Measurements from ENCODE around the gene ORMDL2. TPM values are rescaled to one million over a fixed set of nuclear protein-coding genes. Genes with fewer than 3 reads are reported as not detected.

The ORMDL2 gene
- total and polyA plus RNA-seq, 2 experiments from 2014 or later, result 18.0 to 55.1 TPM

GRCh38 chr12:55818886-55819285 is 1.0 kb downstream of the ORMDL2 start (continued):
- no peak for TF ChIP-seq REST (IDR thresholded peaks at IDR 0.05; ENCODE audit: unreplicated experiment)
- no peak for TF ChIP-seq NANOG (IDR thresholded peaks at IDR 0.05; ENCODE audit: borderline replicate concordance)

DNA sequence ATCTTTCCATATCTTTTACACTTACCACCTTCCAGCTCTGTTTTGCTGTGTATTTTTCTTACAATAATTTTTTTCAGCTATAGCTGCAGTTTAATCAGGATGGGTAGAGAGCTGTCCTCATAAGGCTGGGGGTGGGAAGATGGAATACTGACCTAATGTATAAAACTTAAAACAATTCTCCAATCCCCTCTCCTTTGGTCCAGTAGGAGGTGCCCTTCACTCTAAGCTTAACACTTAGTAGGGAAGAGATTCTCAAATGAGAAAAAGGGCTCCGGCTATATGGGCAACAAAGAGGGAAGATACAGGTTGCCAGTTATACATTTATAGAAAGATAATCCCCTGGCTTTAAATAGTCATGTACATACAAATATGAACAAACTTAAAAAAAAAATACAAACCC is 2.8 kb downstream of the ORMDL2 start:
- H3K4me3 Mint-ChIP-seq, result no peak overlapping the region
- Histone ChIP-seq H3K27me3 (ENCODE audit: insufficient read depth) (no peaks in the 10 kb centered on the region), H3K4me1 (ENCODE audit: insufficient read depth) (peaks cover 19% of the 10 kb centered on the region), H3K4me2 (no peak overlapping the region), H3K27ac (ENCODE audit: low read depth) (no peak overlapping the region), H3K9me2 (ENCODE audit: insufficient read depth) (no peaks in the 10 kb centered on the region), H3K4me3 (no peak overlapping the region), H4K20me1 (replicated peaks; ENCODE audit: insufficient read depth) (peaks cover 26% of the 10 kb centered on the region; the same call in 1 of the 2 replicates), H2AFZ (no peak overlapping the region), H3K36me3 (ENCODE audit: insufficient read depth) (peaks cover 31% of the 10 kb centered on the region), H3F3A (replicated peaks; ENCODE audit: low read depth) (peaks cover 33% of the 10 kb centered on the region; the same call in 1 of the 2 replicates), H3K79me2 (replicated peaks; ENCODE audit: insufficient read depth) (peaks cover 54% of the 10 kb centered on the region)
- peak; percentile 53 for DNase-seq (ENCODE audit: low spot score)
- H3K36me3 Mint-ChIP-seq (ENCODE audit: low read depth), result peaks cover 45% of the 10 kb centered on the region
- ATAC-seq, result no peak
- TF ChIP-seq, protein P1, sequence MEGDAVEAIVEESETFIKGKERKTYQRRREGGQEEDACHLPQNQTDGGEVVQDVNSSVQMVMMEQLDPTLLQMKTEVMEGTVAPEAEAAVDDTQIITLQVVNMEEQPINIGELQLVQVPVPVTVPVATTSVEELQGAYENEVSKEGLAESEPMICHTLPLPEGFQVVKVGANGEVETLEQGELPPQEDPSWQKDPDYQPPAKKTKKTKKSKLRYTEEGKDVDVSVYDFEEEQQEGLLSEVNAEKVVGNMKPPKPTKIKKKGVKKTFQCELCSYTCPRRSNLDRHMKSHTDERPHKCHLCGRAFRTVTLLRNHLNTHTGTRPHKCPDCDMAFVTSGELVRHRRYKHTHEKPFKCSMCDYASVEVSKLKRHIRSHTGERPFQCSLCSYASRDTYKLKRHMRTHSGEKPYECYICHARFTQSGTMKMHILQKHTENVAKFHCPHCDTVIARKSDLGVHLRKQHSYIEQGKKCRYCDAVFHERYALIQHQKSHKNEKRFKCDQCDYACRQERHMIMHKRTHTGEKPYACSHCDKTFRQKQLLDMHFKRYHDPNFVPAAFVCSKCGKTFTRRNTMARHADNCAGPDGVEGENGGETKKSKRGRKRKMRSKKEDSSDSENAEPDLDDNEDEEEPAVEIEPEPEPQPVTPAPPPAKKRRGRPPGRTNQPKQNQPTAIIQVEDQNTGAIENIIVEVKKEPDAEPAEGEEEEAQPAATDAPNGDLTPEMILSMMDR (conservative IDR thresholded peaks at IDR 0.05; ENCODE audit: low read depth in 2 of 2), result peak; percentile 47 to 54
- no peak for TF ChIP-seq CREB1 (CRISPR knock-in tag; IDR thresholded peaks at IDR 0.05; ENCODE audit: low read depth)
- no peak overlapping the region for H3K27ac Mint-ChIP-seq
- no peaks in the 10 kb centered on the region for H3K9me3 Mint-ChIP-seq
- H3K27me3 Mint-ChIP-seq (ENCODE audit: insufficient read depth, low read depth, poor library complexity), result peaks cover 3% of the 10 kb centered on the region
- H3K4me1 Mint-ChIP-seq, result peaks cover 15% of the 10 kb centered on the region

GRCh38 chr12:55822228-55822627 is 4.4 kb downstream of the ORMDL2 start:
- H3K9me2 ChIP-seq (ENCODE audit: insufficient read depth), result no peaks in the 10 kb centered on the region
- H3K36me3 ChIP-seq (ENCODE audit: insufficient read depth), result peaks cover 31% of the 10 kb centered on the region
- peaks cover 20% of the 10 kb centered on the region; the same call in 1 of the 2 replicates for H4K20me1 ChIP-seq (replicated peaks; ENCODE audit: insufficient read depth)
- no peak overlapping the region for H2AFZ ChIP-seq
- H3K4me1 ChIP-seq (ENCODE audit: insufficient read depth), result peaks cover 15% of the 10 kb centered on the region
- H3K79me2 ChIP-seq (replicated peaks; ENCODE audit: insufficient read depth), result peaks cover 51% of the 10 kb centered on the region
- H3F3A ChIP-seq (replicated peaks; ENCODE audit: low read depth), result peaks cover 33% of the 10 kb centered on the region; the same call in 1 of the 2 replicates
- DNase-seq (ENCODE audit: low spot score) (peak; percentile 67), ATAC-seq (no peak)
- no peak overlapping the region for H3K4me2 ChIP-seq
- 0 out of 2 replicates have a peak overlapping the region, but pooled peaks have one; percentile 14 for H3K27ac ChIP-seq (ENCODE audit: low read depth)
- Mint-ChIP-seq H3K27me3 (ENCODE audit: insufficient read depth, low read depth, poor library complexity) (peaks cover 3% of the 10 kb centered on the region), H3K9me3 (no peaks in the 10 kb centered on the region), H3K36me3 (ENCODE audit: low read depth) (peaks cover 54% of the 10 kb centered on the region), H3K4me1 (peaks cover 18% of the 10 kb centered on the region; the same call in 2 of the 3 replicates), H3K4me3 (no peak overlapping the region), H3K27ac (no peak overlapping the region)
- TF ChIP-seq, protein P1 (conservative IDR thresholded peaks at IDR 0.05; ENCODE audit: low read depth in 2 of 2), result peak; percentile 70 to 73
- TF ChIP-seq EZH2phosphoT487 (IDR thresholded peaks at IDR 0.05; ENCODE audit: unreplicated experiment) (no peak), ETS1 (IDR thresholded peaks at IDR 0.05) (no peak), POLR2AphosphoS5 (IDR thresholded peaks at IDR 0.05; ENCODE audit: low read depth) (no peak), ZNF331 (CRISPR knock-in tag; IDR thresholded peaks at IDR 0.05; ENCODE audit: low read depth) (no peak)
- H3K4me3 ChIP-seq, result no peak overlapping the region
- H3K27me3 ChIP-seq (ENCODE audit: insufficient read depth), result no peaks in the 10 kb centered on the region
